Fibroblast of gingiva (primary cell): ENCODE measurements around the gene GRK2.

Source experiments
- DNase-seq: peaks from one replicate; pipeline ENCODE4 v3.0.0-alpha.2; 2011; ENCODE audit warnings: low read depth

Gene GRK2

GRCh38 chr11:67282155-67282875 lies 16.0 kb downstream of the GRK2 start:
- DNase-seq: no peak

- DNase-seq: no peak
Measured at GRCh38 chr11:67282876-67283371, 16.7 kb downstream of the GRK2 start.

- DNase-seq: no peak
Measured at GRCh38 chr11:67283481-67283963, 17.2 kb downstream of the GRK2 start.

GRCh38 chr11:67284811-67285540 lies 18.7 kb downstream of the GRK2 start:
- DNase-seq: no peak

- DNase-seq: no peak
Measured at GRCh38 chr11:67285541-67286498, 19.5 kb downstream of the GRK2 start.

- DNase-seq: no peak
Measured at GRCh38 chr11:67286621-67287333, 20.5 kb downstream of the GRK2 start.

GRCh38 chr11:67287355-67288197 lies 21.3 kb downstream of the GRK2 start:
- DNase-seq: no peak

GRCh38 chr11:67288198-67288451 lies 21.9 kb downstream of the GRK2 start:
- no peak for DNase-seq

GRCh38 chr11:67288452-67289225 lies 22.4 kb downstream of the GRK2 start:
- DNase-seq: peak; percentile 90

- no peak for DNase-seq
Measured at GRCh38 chr11:67289226-67289650, 23.0 kb downstream of the GRK2 start, which contains the start of gene ANKRD13D. Gene ANKRD13D, plus strand, starts transcription at chr11:67289303. Its CDS starts 158 bp downstream, at chr11:67289461.

GRCh38 chr11:67289651-67290479 lies 23.6 kb downstream of the GRK2 start:
- no peak for DNase-seq

- peak; percentile 78 for DNase-seq
Measured at GRCh38 chr11:67290801-67291200, 24.5 kb downstream of the GRK2 start.

GRCh38 chr11:67291481-67292381 lies 25.5 kb downstream of the GRK2 start:
- no peak for DNase-seq

GRCh38 chr11:67292671-67293070 lies 26.4 kb downstream of the GRK2 start:
- DNase-seq: no peak

GRCh38 chr11:67293090-67293489 lies 26.8 kb downstream of the GRK2 start:
- peak; percentile 38 for DNase-seq

GRCh38 chr11:67295846-67296245 lies 29.6 kb downstream of the GRK2 start:
- no peak for DNase-seq

- DNase-seq: no peak
Measured at GRCh38 chr11:67298786-67299185, 32.5 kb downstream of the GRK2 start.
